GM21576 (cell line): ENCODE measurements around the gene SPTY2D1.

Experiments used
- ATAC-seq: cut with Tn5 transposase; IDR thresholded peaks from one replicate; pipeline ENCODE4 v1.9.1; 2021; ENCODE audit warnings: mild to moderate bottlenecking, moderate library complexity; ENCODE audit not compliant: unreplicated experiment

The SPTY2D1 gene

DNA sequence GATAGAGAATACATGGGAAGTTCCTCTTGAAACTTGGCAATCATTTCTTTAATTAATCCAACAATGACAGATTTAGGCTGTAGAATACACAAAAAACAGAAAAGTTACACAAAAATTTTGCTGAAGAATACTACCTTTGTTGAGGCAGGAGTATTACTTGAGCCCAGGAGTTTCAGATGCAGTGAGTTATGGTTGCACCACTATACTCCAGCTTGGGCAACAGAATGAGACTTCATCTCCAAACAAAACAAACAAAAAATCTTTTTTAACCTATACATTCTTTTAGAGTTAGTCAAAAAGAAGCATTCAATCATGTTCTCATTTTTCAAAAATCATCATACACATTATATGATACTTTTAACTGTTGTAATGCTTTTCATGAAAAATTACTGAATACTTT, 67.7 kb downstream of the SPTY2D1 start:
- no peak for ATAC-seq

DNA sequence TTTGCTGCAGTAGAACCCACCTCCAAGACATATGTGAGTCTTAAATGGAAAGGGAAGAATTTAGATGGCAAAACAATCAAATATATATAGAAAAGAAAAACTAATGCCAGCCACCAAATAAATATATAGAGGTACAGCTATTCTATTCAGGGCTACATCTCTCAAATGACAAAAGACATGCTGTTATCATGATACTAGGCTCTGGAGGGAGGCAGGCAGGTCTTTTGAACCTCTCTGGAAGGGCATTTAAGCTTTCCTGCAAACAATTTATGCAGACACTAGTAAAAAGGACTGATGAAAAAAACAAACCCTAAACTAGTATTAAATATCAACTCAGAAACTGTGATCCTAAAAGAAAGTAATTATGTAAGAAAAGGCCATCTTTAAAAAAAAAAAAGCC, 70.0 kb downstream of the SPTY2D1 start:
- no peak for ATAC-seq

DNA sequence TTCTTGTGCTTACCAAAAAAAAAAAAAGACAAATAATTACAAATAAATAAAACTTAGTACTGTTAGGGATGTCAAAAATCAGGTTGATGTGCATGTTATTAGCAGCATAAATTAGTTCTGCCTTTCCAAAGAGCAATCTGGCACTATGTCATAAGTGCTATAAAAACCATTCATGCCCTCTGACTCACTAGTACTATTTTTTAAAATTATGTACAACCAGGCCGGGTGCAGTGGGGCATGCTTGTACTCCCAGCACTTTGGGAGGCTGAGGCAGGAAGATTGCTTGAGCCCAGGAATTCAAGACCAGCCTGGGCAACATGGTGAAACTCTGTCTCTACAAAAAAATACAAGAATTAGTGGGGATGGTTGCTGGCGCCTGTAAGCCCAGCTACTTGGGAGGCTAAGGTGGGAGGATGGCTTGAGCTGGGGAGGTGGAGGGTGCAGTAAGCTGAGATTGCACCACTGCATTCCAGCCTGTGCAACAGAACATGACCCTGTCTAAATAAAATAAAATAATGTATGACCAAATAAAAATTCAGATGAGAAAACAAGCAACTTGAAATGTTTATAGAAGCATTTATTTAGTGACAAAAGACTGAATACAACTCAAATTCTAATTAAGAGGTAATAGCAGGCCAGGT, 70.9 kb downstream of the SPTY2D1 start:
- ATAC-seq, result no peak
